ENCODE measurements around the gene QPRT. TPM values are rescaled to one million over a fixed set of nuclear protein-coding genes. Genes with fewer than 3 reads are reported as not detected.
"Not testable (repeated sequence)": the region's sequence is repeated elsewhere in the genome, so short reads cannot be mapped to it uniquely, and the experiment has no call there.

Gene QPRT
- total RNA-seq, 1 donor from 2014 or later, result 34.4 TPM

DNA sequence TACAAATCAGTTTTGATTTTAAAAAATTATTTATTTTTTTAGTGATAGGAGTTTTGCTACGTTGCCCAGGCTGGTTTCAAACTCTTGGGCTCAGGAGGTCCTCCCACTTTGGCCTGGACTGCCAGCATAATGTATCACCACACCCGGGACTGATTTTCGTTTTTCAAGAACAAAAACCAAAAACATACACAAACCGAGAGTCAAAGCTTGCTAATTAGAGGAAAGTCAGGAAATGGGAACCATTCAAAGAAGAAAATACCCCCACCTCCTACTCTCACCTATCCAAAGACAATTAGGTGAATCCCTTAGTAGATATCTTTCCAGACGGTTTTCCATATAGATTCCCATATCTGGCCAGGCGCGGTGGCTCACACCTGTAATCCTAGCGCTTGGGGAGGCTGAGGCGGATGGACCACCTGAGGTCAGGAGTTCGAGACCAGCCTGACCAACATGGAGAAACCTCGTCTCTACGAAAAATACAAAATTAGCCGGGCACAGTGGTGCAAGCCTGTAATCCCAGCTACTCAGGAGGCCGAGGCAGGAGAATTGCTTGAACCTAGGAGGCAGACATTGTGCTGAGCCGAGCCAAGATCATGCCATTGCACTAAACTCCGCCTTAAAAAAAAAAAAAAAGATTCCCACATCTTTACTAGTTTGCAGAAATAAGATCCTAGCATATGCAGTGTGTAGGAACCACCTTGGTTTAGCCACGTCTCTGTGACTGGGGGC, 16.8 kb upstream of the QPRT start:
- Histone ChIP-seq H3K9me3 (ENCODE audit: control insufficient read depth in 3 of 3, low read length in 3 of 3) (no peaks in the 10 kb centered on the region), H3K27ac (ENCODE audit: low read depth, low read length) (no peak overlapping the region), H3K36me3 (ENCODE audit: control insufficient read depth in 3 of 3, insufficient read depth in 3 of 3, low read length in 3 of 3) (no peaks in the 10 kb centered on the region), H3K4me1 (ENCODE audit: control insufficient read depth in 3 of 3, insufficient read depth in 3 of 3, low read length in 3 of 3) (peaks cover 0 to 6% (median 2%) of the 10 kb centered on the region in 3 donors), H3K4me3 (ENCODE audit: low read length in 3 of 3) (no peak overlapping the region), H3K27me3 (ENCODE audit: control insufficient read depth in 3 of 3, insufficient read depth in 3 of 3, low read length in 3 of 3) (peaks cover 0 to 6% (median 2%) of the 10 kb centered on the region in 3 donors), H3K9ac (ENCODE audit: low read depth in 1 of 3, low read length in 3 of 3) (no peak overlapping the region)

DNA sequence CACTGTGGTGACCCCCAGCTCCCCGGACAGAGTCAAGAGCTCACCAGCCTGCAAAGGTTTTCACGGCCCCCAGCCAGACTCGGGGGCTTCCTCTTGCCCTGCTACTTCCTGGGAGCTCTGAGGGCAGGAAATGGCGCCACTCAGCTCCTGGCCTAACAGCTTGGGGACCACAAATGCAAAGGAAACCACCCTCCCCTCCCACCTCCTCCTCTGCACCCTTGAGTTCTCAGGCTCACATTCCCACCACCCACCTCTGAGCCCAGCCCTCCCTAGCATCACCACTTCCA, 16.3 kb upstream of the QPRT start:
- H3K36me3 ChIP-seq (ENCODE audit: control insufficient read depth in 3 of 3, insufficient read depth in 3 of 3, low read length in 3 of 3), result no peaks in the 10 kb centered on the region
- peaks cover 0 to 6% (median 2%) of the 10 kb centered on the region in 3 donors for H3K4me1 ChIP-seq (ENCODE audit: control insufficient read depth in 3 of 3, insufficient read depth in 3 of 3, low read length in 3 of 3)
- no peaks in the 10 kb centered on the region for H3K9me3 ChIP-seq (ENCODE audit: control insufficient read depth in 3 of 3, low read length in 3 of 3)
- H3K27me3 ChIP-seq (ENCODE audit: control insufficient read depth in 3 of 3, insufficient read depth in 3 of 3, low read length in 3 of 3), result peaks cover 0 to 6% (median 2%) of the 10 kb centered on the region in 3 donors
- H3K4me3 ChIP-seq (ENCODE audit: low read length in 3 of 3), result no peak overlapping the region
- H3K9ac ChIP-seq (ENCODE audit: low read depth in 1 of 3, low read length in 3 of 3), result no peak overlapping the region
- H3K27ac ChIP-seq (ENCODE audit: low read depth, low read length), result no peak overlapping the region

DNA sequence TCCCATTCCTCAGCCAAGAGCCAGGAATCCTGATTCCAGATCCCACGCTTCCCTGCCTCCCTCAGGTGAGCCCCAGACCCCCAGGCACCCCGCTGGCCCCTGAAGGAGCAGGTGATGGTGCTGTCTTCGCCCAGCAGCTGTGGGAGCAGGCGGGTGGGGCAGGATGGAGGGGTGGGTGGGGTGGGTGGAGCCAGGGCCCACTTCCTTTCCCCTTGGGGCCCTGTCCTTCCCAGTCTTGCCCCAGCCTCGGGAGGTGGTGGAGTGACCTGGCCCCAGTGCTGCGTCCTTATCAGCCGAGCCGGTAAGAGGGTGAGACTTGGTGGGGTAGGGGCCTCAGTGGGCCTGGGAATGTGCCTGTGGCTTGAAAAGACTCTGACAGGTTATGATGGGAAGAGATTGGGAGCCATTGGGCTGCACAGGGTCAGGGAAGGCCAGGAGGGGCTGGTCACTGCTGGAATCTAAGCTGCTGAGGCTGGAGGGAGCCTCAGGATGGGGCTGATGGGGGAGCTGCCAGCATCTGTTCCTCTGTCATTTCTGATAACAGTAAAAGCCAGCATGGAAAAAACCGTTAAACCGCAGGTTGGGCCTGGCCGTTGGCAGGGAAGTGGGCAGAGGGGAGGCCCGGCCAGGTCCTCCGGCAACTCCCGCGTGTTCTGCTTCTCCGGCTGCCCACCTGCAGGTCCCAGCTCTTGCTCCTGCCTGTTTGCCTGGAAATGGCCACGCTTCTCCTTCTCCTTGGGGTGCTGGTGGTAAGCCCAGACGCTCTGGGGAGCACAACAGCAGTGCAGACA, 15.8 kb upstream of the QPRT start, which contains the start of gene SPN:
Gene SPN (plus strand): TSS at position 232 of the 791 bp plus-strand sequence. CDS start 482 bp downstream, at position 714.
- Histone ChIP-seq H3K4me3 (ENCODE audit: low read length in 3 of 3) (no peak within 1 kb of the TSS), H3K36me3 (ENCODE audit: control insufficient read depth in 3 of 3, insufficient read depth in 3 of 3, low read length in 3 of 3) (no peaks in the 10 kb centered on the region)

DNA sequence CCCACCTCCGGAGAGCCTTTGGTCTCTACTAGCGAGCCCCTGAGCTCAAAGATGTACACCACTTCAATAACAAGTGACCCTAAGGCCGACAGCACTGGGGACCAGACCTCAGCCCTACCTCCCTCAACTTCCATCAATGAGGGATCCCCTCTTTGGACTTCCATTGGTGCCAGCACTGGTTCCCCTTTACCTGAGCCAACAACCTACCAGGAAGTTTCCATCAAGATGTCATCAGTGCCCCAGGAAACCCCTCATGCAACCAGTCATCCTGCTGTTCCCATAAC, 15.2 kb upstream of the QPRT start:
- no peaks in the 10 kb centered on the region for H3K9me3 ChIP-seq (ENCODE audit: control insufficient read depth in 3 of 3, low read length in 3 of 3)

More for the DNA sequence above, 15.8 kb upstream of the QPRT start, which contains the start of gene SPN:
- H3K27me3 ChIP-seq (ENCODE audit: control insufficient read depth in 3 of 3, insufficient read depth in 3 of 3, low read length in 3 of 3), result peaks cover 0 to 6% (median 2%) of the 10 kb centered on the region in 3 donors
- H3K9ac ChIP-seq (ENCODE audit: low read depth in 1 of 3, low read length in 3 of 3), result no peak within 1 kb of the TSS
- H3K4me1 ChIP-seq (ENCODE audit: control insufficient read depth in 3 of 3, insufficient read depth in 3 of 3, low read length in 3 of 3), result peaks cover 0 to 6% (median 2%) of the 10 kb centered on the region in 3 donors
- no peaks in the 10 kb centered on the region for H3K9me3 ChIP-seq (ENCODE audit: control insufficient read depth in 3 of 3, low read length in 3 of 3)
- H3K27ac ChIP-seq (ENCODE audit: low read depth, low read length), result no peak within 1 kb of the TSS

DNA sequence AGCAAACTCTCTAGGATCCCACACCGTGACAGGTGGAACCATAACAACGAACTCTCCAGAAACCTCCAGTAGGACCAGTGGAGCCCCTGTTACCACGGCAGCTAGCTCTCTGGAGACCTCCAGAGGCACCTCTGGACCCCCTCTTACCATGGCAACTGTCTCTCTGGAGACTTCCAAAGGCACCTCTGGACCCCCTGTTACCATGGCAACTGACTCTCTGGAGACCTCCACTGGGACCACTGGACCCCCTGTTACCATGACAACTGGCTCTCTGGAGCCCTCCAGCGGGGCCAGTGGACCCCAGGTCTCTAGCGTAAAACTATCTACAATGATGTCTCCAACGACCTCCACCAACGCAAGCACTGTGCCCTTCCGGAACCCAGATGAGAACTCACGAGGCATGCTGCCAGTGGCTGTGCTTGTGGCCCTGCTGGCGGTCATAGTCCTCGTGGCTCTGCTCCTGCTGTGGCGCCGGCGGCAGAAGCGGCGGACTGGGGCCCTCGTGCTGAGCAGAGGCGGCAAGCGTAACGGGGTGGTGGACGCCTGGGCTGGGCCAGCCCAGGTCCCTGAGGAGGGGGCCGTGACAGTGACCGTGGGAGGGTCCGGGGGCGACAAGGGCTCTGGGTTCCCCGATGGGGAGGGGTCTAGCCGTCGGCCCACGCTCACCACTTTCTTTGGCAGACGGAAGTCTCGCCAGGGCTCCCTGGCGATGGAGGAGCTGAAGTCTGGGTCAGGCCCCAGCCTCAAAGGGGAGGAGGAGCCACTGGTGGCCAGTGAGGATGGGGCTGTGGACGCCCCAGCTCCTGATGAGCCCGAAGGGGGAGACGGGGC, 14.7 kb upstream of the QPRT start:
- H3K36me3 ChIP-seq (ENCODE audit: control insufficient read depth in 3 of 3, insufficient read depth in 3 of 3, low read length in 3 of 3), result no peaks in the 10 kb centered on the region
- no peak overlapping the region for H3K27ac ChIP-seq (ENCODE audit: low read depth, low read length)
- no peak overlapping the region for H3K9ac ChIP-seq (ENCODE audit: low read depth in 1 of 3, low read length in 3 of 3)
- H3K27me3 ChIP-seq (ENCODE audit: control insufficient read depth in 3 of 3, insufficient read depth in 3 of 3, low read length in 3 of 3), result peaks cover 0 to 6% (median 2%) of the 10 kb centered on the region in 3 donors
- peaks cover 0 to 6% (median 2%) of the 10 kb centered on the region in 3 donors for H3K4me1 ChIP-seq (ENCODE audit: control insufficient read depth in 3 of 3, insufficient read depth in 3 of 3, low read length in 3 of 3)
- H3K4me3 ChIP-seq (ENCODE audit: low read length in 3 of 3), result no peak overlapping the region
- no peaks in the 10 kb centered on the region for H3K9me3 ChIP-seq (ENCODE audit: control insufficient read depth in 3 of 3, low read length in 3 of 3)

More for the DNA sequence above, 15.2 kb upstream of the QPRT start:
- Histone ChIP-seq H3K36me3 (ENCODE audit: control insufficient read depth in 3 of 3, insufficient read depth in 3 of 3, low read length in 3 of 3) (no peaks in the 10 kb centered on the region), H3K9ac (ENCODE audit: low read depth in 1 of 3, low read length in 3 of 3) (no peak overlapping the region), H3K27me3 (ENCODE audit: control insufficient read depth in 3 of 3, insufficient read depth in 3 of 3, low read length in 3 of 3) (peaks cover 0 to 6% (median 2%) of the 10 kb centered on the region in 3 donors), H3K4me3 (ENCODE audit: low read length in 3 of 3) (no peak overlapping the region), H3K4me1 (ENCODE audit: control insufficient read depth in 3 of 3, insufficient read depth in 3 of 3, low read length in 3 of 3) (peaks cover 0 to 6% (median 2%) of the 10 kb centered on the region in 3 donors), H3K27ac (ENCODE audit: low read depth, low read length) (no peak overlapping the region)

DNA sequence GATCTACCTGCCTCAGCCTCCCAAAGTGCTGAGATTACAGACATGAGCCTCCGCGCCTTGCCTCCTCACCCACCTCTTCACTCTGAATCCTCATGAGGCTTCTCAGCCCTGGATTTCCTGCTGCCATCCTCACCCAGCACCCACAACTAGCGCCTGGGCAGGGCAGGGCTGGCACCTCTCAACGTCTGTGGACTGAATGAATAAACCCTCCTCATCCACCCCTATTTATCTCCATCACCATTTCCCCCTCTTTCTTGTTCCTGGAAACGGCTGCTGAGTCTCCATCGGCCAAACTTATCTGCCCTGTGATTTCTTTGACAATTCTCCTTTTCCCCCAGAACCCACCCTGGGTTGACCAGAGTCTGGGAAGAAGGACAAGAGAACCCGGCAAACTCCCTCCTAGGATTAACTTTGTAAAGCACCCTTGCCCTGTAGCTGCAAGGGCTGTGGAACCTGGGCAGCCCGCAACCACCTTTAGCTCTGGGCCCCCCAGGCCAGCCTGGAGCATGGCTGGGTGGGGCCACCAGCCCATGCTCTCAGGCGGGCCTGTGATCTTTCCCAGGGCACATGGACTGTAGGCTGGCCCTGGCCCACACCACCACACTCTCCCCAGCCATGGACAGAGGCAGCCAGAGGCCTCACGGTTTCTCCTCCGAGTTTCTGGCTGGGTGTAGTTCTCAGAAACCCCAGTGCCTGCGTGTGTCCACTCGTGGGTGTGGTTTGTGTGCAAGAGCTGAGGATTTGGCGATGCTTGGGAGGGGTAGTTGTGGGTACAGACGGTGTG, 13.5 kb upstream of the QPRT start:
- H3K27me3 ChIP-seq (ENCODE audit: control insufficient read depth in 3 of 3, insufficient read depth in 3 of 3, low read length in 3 of 3), result peaks cover 0 to 6% (median 2%) of the 10 kb centered on the region in 3 donors
- H3K4me3 ChIP-seq (ENCODE audit: low read length in 3 of 3), result no peak overlapping the region
- H3K36me3 ChIP-seq (ENCODE audit: control insufficient read depth in 3 of 3, insufficient read depth in 3 of 3, low read length in 3 of 3), result no peaks in the 10 kb centered on the region
- no peaks in the 10 kb centered on the region for H3K9me3 ChIP-seq (ENCODE audit: control insufficient read depth in 3 of 3, low read length in 3 of 3)
- H3K9ac ChIP-seq (ENCODE audit: low read depth in 1 of 3, low read length in 3 of 3), result no peak overlapping the region
- peaks cover 0 to 6% (median 2%) of the 10 kb centered on the region in 3 donors for H3K4me1 ChIP-seq (ENCODE audit: control insufficient read depth in 3 of 3, insufficient read depth in 3 of 3, low read length in 3 of 3)
- no peak overlapping the region for H3K27ac ChIP-seq (ENCODE audit: low read depth, low read length)

DNA sequence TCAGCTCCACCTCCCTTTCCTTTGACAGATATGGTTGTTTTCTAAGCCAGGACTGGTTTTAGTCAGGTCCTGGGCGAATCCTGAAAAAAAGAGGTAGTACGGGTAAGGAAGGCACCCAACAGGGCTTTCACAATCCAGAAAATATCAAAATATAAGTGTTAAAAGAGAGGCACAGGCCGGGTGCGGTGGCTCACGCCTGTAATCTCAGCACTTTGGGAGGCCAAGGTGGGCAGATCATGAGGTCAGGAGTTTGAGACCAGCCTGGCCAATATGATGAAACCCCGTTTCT, 11.7 kb upstream of the QPRT start:
- H3K36me3 ChIP-seq (ENCODE audit: control insufficient read depth in 3 of 3, insufficient read depth in 3 of 3, low read length in 3 of 3); H3K9me3 ChIP-seq (ENCODE audit: control insufficient read depth in 3 of 3, low read length in 3 of 3); H3K4me3 ChIP-seq (ENCODE audit: low read length in 3 of 3); H3K4me1 ChIP-seq (ENCODE audit: control insufficient read depth in 3 of 3, insufficient read depth in 3 of 3, low read length in 3 of 3); H3K27me3 ChIP-seq (ENCODE audit: control insufficient read depth in 3 of 3, insufficient read depth in 3 of 3, low read length in 3 of 3); H3K27ac ChIP-seq (ENCODE audit: low read depth, low read length); H3K9ac ChIP-seq (ENCODE audit: low read depth in 1 of 3, low read length in 3 of 3): not testable (repeated sequence)

DNA sequence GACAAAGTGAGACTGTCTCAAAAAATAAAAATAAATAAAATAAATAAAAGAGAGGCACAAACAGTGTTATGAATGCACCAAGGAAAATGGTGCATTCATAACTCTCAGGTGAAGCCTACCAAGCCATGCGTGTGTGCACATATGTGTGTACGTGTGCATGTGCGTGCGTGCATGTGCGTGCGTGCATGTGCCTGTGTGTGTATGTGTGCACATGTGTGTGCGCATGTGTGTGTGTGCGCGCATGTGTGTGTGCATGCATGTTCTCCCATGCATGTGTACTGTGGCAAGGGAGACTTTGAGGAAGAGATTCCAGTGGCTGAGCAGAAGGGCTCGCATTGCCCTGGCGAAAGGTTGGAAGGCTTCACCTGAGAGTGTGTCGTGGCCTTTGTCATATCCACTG, 11.2 kb upstream of the QPRT start:
- H3K36me3 ChIP-seq (ENCODE audit: control insufficient read depth in 3 of 3, insufficient read depth in 3 of 3, low read length in 3 of 3), result no peaks in the 10 kb centered on the region
- peaks cover 0 to 6% (median 2%) of the 10 kb centered on the region in 3 donors for H3K27me3 ChIP-seq (ENCODE audit: control insufficient read depth in 3 of 3, insufficient read depth in 3 of 3, low read length in 3 of 3)
- H3K4me3 ChIP-seq (ENCODE audit: low read length in 3 of 3), result no peak overlapping the region
- H3K4me1 ChIP-seq (ENCODE audit: control insufficient read depth in 3 of 3, insufficient read depth in 3 of 3, low read length in 3 of 3), result peaks cover 0 to 6% (median 2%) of the 10 kb centered on the region in 3 donors
- H3K9me3 ChIP-seq (ENCODE audit: control insufficient read depth in 3 of 3, low read length in 3 of 3), result no peaks in the 10 kb centered on the region
- no peak overlapping the region for H3K27ac ChIP-seq (ENCODE audit: low read depth, low read length)
- H3K9ac ChIP-seq (ENCODE audit: low read depth in 1 of 3, low read length in 3 of 3), result no peak overlapping the region

DNA sequence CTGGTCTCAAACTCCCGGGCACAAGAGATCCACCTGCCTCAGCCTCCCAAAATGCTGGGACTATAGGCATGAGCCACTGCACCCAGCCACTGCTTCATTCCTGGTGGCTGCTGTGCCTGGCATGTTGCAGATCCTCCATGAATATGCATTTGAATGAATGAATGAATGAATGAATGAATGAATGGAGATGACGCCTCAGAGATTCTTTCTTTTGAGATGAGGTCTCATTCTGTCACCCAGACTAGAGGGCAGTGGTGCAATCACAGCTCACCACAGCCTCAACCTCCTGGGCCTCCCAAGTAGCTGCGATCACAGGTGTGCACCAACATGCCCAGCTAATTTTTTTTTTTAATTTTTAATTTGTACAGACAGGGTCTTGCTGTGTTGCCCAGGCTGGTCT, 10.7 kb upstream of the QPRT start:
- no peaks in the 10 kb centered on the region for H3K36me3 ChIP-seq (ENCODE audit: control insufficient read depth in 3 of 3, insufficient read depth in 3 of 3, low read length in 3 of 3)
- H3K4me3 ChIP-seq (ENCODE audit: low read length in 3 of 3), result no peak overlapping the region
- peaks cover 0 to 6% (median 2%) of the 10 kb centered on the region in 3 donors for H3K4me1 ChIP-seq (ENCODE audit: control insufficient read depth in 3 of 3, insufficient read depth in 3 of 3, low read length in 3 of 3)
- no peaks in the 10 kb centered on the region for H3K9me3 ChIP-seq (ENCODE audit: control insufficient read depth in 3 of 3, low read length in 3 of 3)
- peaks cover 0 to 6% (median 2%) of the 10 kb centered on the region in 3 donors for H3K27me3 ChIP-seq (ENCODE audit: control insufficient read depth in 3 of 3, insufficient read depth in 3 of 3, low read length in 3 of 3)
- H3K9ac ChIP-seq (ENCODE audit: low read depth in 1 of 3, low read length in 3 of 3), result no peak overlapping the region
- no peak overlapping the region for H3K27ac ChIP-seq (ENCODE audit: low read depth, low read length)

Measured in skeletal muscle tissue (tissue), 4 donors.